IPS-18a (cell line): ENCODE results near the gene CTNNBL1.
"Not testable (repeated sequence)": the region's sequence is repeated elsewhere in the genome, so short reads cannot be mapped to it uniquely, and the experiment has no call there.

Source experiments
- H3K27ac ChIP-seq: one replicate; pipeline ENCODE4 v1.5.1; 2013; ENCODE audit warnings: low read length
- H3K27me3 ChIP-seq: one replicate; pipeline ENCODE4 v1.6.1; 2013; ENCODE audit warnings: mild to moderate bottlenecking, low read length; ENCODE audit not compliant: control insufficient read depth, insufficient read depth
- H3K36me3 ChIP-seq: one replicate; pipeline ENCODE4 v1.6.1; 2013; ENCODE audit warnings: low read depth, low read length; ENCODE audit not compliant: control insufficient read depth
- H3K4me1 ChIP-seq: one replicate; pipeline ENCODE4 v1.6.1; 2013; ENCODE audit warnings: low read depth, low read length; ENCODE audit not compliant: control insufficient read depth
- H3K4me3 ChIP-seq: one replicate; pipeline ENCODE4 v1.5.1; 2013; ENCODE audit warnings: low read length
- H3K9ac ChIP-seq: one replicate; pipeline ENCODE4 v1.6.1; 2013; ENCODE audit warnings: mild to moderate bottlenecking, low read length, moderate library complexity
- H3K9me3 ChIP-seq: one replicate; pipeline ENCODE4 v1.6.1; 2013; ENCODE audit warnings: low read depth, low read length; ENCODE audit not compliant: control insufficient read depth

CTNNBL1 gene

DNA sequence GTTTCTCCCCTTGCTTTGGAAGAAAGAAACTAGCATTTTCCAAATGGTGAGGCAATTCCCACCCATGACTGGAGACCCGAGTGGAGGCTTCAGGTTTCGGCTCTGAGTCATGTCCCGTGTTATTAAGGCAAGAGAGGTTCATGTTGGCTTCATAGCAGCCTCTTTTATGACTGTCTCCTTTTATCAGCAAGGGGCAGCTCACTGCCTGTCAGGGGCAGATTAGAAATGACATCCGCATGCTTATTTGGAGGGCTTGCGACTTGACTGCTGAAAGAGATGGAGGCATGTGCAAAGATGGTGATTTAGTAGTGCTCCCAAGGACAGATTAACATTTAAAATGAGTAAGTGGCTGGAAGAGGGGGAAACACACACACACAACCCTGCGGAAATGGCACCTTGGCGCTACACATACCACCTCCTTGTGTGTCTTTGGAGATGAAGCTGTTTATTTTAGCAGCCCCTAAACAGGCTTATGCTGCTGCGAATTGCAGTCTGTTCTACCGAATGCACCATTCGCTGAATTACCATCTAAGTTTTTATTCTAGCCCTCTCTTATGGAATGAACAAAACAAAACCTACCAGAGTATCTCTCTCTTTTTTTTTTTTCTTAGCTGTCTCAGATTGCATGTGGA, 157.0 kb downstream of the CTNNBL1 start:
- Histone ChIP-seq H3K4me1 (peaks cover 19% of the 10 kb centered on the region), H3K4me3 (no peak overlapping the region), H3K9ac (no peak overlapping the region), H3K36me3 (no peaks in the 10 kb centered on the region), H3K27ac (no peak overlapping the region), H3K27me3 (no peaks in the 10 kb centered on the region), H3K9me3 (no peaks in the 10 kb centered on the region)

DNA sequence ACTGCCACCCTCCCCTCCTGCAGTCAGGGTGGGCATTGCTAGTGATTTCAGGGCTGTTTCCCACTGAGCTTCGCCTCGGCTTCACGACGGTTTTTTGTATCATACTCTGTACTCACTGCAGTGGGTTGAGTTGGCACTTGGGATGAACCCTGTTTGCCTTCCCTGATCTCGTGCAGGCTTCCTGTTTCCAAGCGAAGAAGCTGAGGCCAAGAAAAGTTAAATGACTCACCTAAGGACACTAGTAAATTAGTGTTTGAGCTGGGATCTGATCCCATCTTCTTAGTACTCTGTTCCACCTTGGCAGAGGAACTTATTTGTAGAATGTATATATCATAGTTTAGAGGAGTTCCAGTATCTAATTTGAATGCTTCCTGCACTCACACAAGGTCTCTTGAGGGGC, 158.8 kb downstream of the CTNNBL1 start:
- no peaks in the 10 kb centered on the region for H3K27me3 ChIP-seq
- H3K4me3 ChIP-seq = no peak overlapping the region
- H3K4me1 ChIP-seq = peaks cover 1% of the 10 kb centered on the region
- no peak overlapping the region for H3K9ac ChIP-seq
- no peaks in the 10 kb centered on the region for H3K9me3 ChIP-seq
- no peak overlapping the region for H3K27ac ChIP-seq
- no peaks in the 10 kb centered on the region for H3K36me3 ChIP-seq

DNA sequence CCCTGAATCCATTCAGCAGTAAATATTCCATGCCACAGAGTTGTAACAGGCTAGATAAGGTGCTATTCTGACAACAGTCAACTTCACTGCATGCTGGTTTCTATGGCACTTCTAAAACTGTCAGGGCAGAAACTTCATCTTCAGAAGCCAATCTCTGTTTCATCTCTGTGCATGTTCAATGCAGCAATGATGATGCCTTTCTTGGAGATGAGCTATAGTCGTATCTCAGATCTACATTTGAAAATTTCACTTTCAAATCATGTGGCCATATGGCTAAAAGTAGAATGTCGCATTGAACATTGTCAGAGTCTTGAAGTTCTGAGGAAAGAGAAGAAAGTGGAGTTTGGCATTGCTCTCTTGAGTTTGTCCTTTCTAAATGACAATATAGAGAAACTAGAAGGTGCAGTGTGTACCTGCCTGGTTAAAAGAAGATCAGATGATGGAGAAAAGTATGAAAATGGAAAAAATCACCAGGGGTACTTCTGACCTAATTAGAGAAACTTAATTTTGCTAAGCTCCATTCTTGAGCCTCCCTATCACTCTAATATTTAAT, 160.1 kb downstream of the CTNNBL1 start:
- no peak overlapping the region for H3K9ac ChIP-seq

DNA sequence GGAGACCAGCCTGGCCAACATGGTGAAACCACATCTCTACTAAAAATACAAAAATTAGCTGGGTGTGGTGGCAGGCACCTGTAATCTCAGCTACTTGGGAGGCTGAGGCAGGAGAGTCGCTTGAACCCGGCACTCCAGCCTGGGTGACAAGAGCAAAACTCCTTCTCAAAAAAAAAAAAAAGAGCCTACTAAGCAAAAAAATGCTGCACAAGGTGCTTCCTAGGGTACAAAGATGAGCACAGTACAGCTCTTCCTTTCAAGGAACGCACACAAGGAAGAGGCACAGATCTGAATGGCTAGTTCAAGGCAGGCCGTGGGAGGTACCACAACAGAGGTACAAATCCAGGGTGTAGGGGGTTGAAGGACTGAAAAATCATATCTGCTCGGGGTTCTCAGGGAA, 162.2 kb downstream of the CTNNBL1 start:
- H3K9ac ChIP-seq, H3K4me3 ChIP-seq, H3K9me3 ChIP-seq, H3K4me1 ChIP-seq, H3K27ac ChIP-seq, H3K27me3 ChIP-seq, H3K36me3 ChIP-seq: not testable (repeated sequence)

More for the DNA sequence above, 160.1 kb downstream of the CTNNBL1 start:
- Histone ChIP-seq H3K27ac (no peak overlapping the region), H3K4me3 (no peak overlapping the region), H3K9me3 (no peaks in the 10 kb centered on the region), H3K4me1 (no peaks in the 10 kb centered on the region), H3K36me3 (no peaks in the 10 kb centered on the region), H3K27me3 (no peaks in the 10 kb centered on the region)

DNA sequence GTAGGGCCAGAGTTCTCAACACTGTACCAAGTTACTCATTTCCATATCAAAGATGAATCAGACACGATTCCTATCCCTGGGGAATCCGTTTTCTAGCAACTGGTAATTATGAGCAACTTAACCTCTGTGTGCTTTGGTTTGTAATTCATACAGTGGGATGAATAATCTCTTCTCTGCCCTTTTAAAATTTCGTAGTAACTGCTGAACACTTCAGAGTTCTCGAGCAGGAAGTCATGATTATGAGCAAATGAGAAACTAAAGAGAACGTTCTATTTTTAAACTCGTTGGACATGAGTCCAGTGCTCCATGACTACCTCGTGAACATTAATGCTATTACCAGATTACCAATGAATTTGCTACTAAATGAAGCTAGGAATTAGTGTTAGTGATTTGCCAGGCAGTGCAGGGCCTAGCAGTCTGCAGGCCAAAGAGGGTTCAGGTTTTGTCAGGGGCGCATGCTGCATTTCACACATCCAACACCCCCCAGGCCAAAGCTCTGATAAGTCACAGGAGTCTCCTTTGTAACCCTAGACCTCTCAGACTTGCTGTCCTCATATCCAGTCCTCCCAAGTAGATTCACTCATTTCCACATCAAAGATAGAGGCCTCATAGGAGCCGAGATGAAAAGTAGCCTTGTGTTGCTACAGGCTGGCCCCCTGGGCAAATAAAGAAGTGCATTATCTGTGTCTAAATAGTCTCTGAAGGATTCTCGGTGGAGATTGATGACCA, 163.3 kb downstream of the CTNNBL1 start:
- peaks cover 4% of the 10 kb centered on the region for H3K36me3 ChIP-seq
- H3K9me3 ChIP-seq = no peaks in the 10 kb centered on the region
- no peak overlapping the region for H3K27ac ChIP-seq
- no peaks in the 10 kb centered on the region for H3K4me1 ChIP-seq
- H3K27me3 ChIP-seq = no peaks in the 10 kb centered on the region
- no peak overlapping the region for H3K4me3 ChIP-seq
- no peak overlapping the region for H3K9ac ChIP-seq

DNA sequence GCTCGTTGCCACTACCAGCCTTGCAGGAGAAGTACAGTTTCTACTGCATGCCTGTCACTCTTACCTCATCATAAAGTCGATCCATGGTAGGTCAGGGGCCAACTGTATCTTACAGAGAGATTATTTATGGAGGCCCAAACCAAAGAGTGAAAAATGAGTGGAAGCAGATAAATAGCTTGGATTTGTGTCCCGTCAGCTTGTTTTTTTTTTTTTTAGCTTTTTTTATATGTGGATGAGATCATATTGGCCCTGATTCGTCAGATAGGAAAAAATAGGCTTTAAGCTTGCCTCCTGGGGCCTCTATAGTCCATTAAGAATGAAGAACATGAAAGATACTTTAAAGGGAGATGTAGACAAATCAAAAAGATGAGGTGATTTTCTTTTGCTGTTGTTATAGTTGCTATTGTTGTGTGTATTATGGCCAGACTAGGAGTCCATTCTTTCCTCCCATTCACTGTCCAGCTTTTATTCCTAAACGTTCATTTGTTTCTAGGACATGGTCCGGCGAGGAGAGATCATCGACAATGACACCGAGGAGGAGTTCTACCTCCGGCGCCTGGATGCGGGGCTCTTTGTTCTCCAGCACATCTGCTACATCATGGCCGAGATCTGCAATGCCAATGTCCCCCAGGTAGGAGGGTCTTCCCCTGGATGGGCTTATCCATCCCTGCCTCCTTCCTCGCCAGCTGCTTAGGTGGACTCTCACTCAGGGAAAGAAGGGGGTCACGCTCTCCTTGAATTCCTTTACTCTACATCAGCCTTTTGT, 165.8 kb downstream of the CTNNBL1 start:
- H3K27me3 ChIP-seq = no peaks in the 10 kb centered on the region
- no peak overlapping the region for H3K4me3 ChIP-seq
- peaks cover 4% of the 10 kb centered on the region for H3K36me3 ChIP-seq

DNA sequence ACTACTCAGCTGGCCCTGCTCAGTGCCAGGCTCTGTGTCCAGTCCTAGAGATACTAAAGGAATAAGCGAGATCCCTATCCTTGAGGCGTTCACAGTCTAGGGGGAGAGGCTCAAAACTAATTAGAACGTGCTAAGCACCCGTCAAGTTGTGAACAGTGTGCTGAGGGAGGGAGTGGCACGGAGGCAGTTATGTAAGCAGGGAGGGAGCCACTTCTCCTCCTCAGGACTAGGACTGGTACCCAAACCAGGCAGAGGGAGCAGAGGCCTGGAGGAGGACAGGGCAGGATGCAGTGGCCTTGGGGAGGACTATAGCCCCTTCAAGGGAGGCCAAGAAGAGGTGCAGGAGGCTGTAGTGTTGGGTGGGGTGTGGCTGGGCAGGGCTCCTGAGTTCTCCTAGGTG, 169.5 kb downstream of the CTNNBL1 start:
- H3K27ac ChIP-seq = no peak overlapping the region
- peaks cover 4% of the 10 kb centered on the region for H3K36me3 ChIP-seq
- H3K9ac ChIP-seq = no peak overlapping the region
- H3K4me3 ChIP-seq = no peak overlapping the region
- H3K4me1 ChIP-seq = no peaks in the 10 kb centered on the region
- H3K27me3 ChIP-seq = no peaks in the 10 kb centered on the region
- H3K9me3 ChIP-seq = no peaks in the 10 kb centered on the region

More for the DNA sequence above, 165.8 kb downstream of the CTNNBL1 start:
- no peak overlapping the region for H3K9ac ChIP-seq
- H3K4me1 ChIP-seq = no peaks in the 10 kb centered on the region
- H3K9me3 ChIP-seq = no peaks in the 10 kb centered on the region
- no peak overlapping the region for H3K27ac ChIP-seq

DNA sequence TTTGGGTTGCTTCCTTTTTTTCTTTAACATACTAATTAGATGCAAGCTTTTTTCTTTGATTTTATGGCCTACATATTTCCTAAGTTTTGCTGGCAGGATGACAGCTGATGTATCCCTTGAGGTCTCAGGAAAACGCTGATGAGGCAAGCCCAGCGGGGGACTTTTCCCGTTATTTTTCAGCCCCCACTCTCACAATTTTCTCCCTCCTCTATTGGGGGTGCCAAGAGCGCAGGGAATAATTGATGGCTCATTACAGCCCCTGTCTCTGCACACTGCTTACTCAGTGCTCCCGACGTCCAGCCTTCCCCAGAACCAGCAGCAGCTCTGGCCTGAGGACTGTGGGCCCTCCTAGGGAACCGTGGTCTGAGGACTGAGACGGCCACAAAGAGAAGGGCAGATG, 170.5 kb downstream of the CTNNBL1 start:
- Histone ChIP-seq H3K27ac (no peak overlapping the region), H3K9me3 (no peaks in the 10 kb centered on the region), H3K27me3 (no peaks in the 10 kb centered on the region), H3K9ac (no peak overlapping the region), H3K4me1 (peaks cover 10% of the 10 kb centered on the region), H3K36me3 (peaks cover 4% of the 10 kb centered on the region), H3K4me3 (no peak overlapping the region)

DNA sequence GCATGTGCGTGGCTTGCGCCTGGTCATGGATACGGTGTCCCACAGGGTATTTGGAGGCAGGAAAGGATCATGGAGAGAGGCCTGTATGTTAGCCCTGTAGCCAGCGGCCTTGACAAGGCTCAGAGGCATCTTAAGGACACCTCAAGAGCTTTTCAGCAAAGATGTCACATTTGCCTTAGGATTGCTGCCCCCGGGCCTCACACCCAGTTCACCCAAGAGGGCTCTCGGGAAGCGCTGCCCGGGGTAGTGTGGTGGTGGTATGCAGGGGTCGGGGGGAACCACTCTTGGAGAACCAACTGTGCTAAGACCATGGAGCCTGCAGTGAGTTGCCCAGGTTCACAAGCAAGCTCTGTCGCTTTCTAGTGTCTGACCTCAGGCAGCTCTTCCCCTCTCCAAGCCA, 172.2 kb downstream of the CTNNBL1 start:
- Histone ChIP-seq H3K4me1 (peaks cover 17% of the 10 kb centered on the region), H3K9ac (no peak overlapping the region), H3K27ac (no peak overlapping the region), H3K27me3 (no peaks in the 10 kb centered on the region), H3K9me3 (no peaks in the 10 kb centered on the region), H3K36me3 (peaks cover 4% of the 10 kb centered on the region), H3K4me3 (no peak overlapping the region)

DNA sequence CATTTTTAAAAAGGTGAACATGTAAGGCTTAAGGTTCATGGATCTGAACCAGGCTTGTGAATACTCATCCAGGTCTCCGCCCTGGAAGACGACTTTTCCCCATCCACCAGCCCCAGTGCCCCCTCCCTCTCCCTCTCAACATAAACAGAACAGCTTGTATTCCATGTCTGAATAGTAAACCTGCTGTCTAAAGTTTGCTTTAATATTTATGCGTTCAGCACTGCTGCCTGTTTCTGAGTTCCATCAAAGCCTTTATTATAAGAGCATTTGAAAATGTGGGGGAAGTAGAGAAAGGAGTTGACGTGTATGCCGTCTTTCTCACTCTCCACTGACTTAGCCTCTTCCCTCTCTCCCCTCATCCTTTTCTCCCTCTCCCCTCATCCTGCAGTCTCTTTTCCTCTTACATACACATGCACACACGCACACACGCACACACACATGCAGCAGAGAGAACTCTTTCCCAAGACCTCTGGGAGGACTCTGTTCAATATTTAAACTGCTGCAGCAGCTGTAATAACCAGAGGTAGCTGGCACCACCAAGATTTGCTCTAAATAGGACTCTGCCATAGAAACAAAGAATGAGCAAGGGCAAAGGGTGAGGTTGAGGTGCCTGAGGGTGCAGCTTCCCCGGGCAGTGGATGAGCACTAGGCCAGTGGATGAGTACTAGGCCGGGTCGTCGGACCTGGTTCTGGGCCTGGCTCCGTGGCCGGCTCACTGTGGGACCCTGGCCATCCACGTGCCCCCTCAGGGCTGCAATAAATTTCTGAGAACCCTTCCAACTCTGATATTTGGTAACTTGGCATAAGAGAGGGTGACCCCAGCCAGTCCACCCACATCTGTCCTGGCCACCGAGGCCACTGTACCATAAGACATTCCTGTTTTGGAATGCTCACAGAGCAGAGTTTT, 173.7 kb downstream of the CTNNBL1 start:
- H3K36me3 ChIP-seq = no peaks in the 10 kb centered on the region
- no peaks in the 10 kb centered on the region for H3K9me3 ChIP-seq
- H3K4me3 ChIP-seq = no peak overlapping the region
- no peak overlapping the region for H3K27ac ChIP-seq
- H3K4me1 ChIP-seq = peaks cover 17% of the 10 kb centered on the region
- H3K27me3 ChIP-seq = no peaks in the 10 kb centered on the region
- H3K9ac ChIP-seq = no peak overlapping the region

DNA sequence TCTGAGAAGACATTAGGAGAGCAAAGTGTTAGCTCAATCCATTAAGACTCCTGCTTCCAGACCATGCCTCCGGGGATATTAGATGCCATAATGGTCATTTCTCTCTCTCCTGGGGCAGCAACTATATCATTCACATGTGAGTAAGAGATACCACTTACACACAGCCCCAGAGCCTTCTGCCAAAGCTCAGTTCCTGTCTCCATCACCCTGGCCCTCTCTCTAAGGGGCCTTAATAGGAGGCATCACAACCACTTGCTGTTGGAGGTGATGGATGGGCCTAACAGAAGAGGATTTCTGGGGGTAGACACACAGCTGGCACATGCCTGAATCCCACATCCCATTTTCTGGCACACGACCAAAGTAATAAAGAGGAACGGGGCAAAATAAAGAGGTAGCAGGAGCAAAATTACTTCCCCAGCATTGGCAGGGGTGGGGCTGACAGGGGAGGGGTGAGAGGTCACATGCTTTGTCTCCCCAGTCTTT, 175.1 kb downstream of the CTNNBL1 start:
- H3K9ac ChIP-seq = no peak overlapping the region
- no peak overlapping the region for H3K4me3 ChIP-seq
- peaks cover 17% of the 10 kb centered on the region for H3K4me1 ChIP-seq
- H3K36me3 ChIP-seq = peaks cover 2% of the 10 kb centered on the region
- H3K27me3 ChIP-seq = no peaks in the 10 kb centered on the region
- no peaks in the 10 kb centered on the region for H3K9me3 ChIP-seq
- no peak overlapping the region for H3K27ac ChIP-seq
